Cardiac muscle cell (in vitro differentiated cells and primary cell): ENCODE data around the gene PDGFC. TPM values are rescaled to one million over a fixed set of nuclear protein-coding genes. Genes with fewer than 3 reads are reported as not detected.

Source experiments
- DNase-seq, 2 donors: peaks; one replicate each; pipeline versions ENCODE4 v3.0.0 to v3.0.0-alpha.2; 2010 to 2017; ENCODE audit warnings: low read depth in 1 of 2, low spot score in 1 of 2
- H3K27ac ChIP-seq: fragments of 200-600 bp; sonication (generic); 2 replicates; pipeline ENCODE4 v1.5.1; 2016
- H3K27me3 ChIP-seq: fragments of 200-600 bp; sonication (generic); 2 replicates; pipeline ENCODE4 v1.6.0; 2016; ENCODE audit warnings: control low read depth
- H3K36me3 ChIP-seq: fragments of 200-600 bp; sonication (generic); 2 replicates; pipeline ENCODE4 v1.5.1; 2016; ENCODE audit warnings: control low read depth
- H3K4me1 ChIP-seq: fragments of 200-600 bp; sonication (generic); 2 replicates; pipeline ENCODE4 v1.8.1; 2017; ENCODE audit warnings: low read depth, mild to moderate bottlenecking, mixed run types
- H3K4me3 ChIP-seq: fragments of 200-600 bp; sonication (generic); 2 replicates; pipeline ENCODE4 v1.5.1; 2016; ENCODE audit warnings: mild to moderate bottlenecking
- H3K9me3 ChIP-seq: fragments of 200-600 bp; sonication (generic); 2 replicates; pipeline ENCODE4 v1.5.1; 2017; ENCODE audit warnings: low read depth, mild to moderate bottlenecking, control low read depth
- polyA plus RNA-seq: library from polyadenylated mRNA; unstranded; fragments of >200 nt; fragmentation: Nextera tagmentation; extraction: Ambion mirVana; gene quantifications from 2 replicates; pipeline ENCODE4 v1.2.1, GENCODE V29; 2016
- total RNA-seq: library from RNA; depleted of rRNA; stranded (reverse); fragments of >200 nt; gene quantifications from 2 replicates; pipeline ENCODE4 v1.2.3, GENCODE V29; 2016
- TF ChIP-seq, protein P1 (sequence below): IDR thresholded peaks from 2 replicates; pipeline ENCODE4 v1.5.1; 2012; ENCODE audit warnings: low read depth, mild to moderate bottlenecking, low read length

PDGFC gene
- total and polyA plus RNA-seq, 2 experiments from 2014 or later, result 6.9 to 18.2 TPM

DNA sequence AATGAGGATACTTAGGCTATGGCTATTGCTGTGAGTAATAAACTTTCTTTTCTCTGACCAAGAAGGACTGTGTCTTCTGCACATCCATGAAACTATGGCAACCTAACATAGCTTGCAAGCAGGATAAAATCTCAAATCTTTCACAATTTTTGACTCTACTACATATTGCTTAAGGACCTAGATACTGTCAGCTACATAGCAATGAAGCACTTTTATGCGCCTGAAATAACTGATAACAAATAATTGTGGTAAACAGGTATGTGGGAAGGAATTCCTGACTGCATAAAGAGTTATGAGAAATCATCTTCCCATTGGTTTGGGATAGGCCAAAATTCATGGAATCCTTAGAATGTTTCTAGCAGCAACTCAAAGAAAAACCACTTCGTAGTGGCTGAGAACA lies 41.2 kb upstream of the PDGFC start:
- DNase-seq, result peak in 1 of 2 donors; percentile 72
- no peaks in the 10 kb centered on the region for H3K27me3 ChIP-seq
- H3K4me1 ChIP-seq, result no peaks in the 10 kb centered on the region
- H3K36me3 ChIP-seq, result no peaks in the 10 kb centered on the region
- TF ChIP-seq, protein P1, sequence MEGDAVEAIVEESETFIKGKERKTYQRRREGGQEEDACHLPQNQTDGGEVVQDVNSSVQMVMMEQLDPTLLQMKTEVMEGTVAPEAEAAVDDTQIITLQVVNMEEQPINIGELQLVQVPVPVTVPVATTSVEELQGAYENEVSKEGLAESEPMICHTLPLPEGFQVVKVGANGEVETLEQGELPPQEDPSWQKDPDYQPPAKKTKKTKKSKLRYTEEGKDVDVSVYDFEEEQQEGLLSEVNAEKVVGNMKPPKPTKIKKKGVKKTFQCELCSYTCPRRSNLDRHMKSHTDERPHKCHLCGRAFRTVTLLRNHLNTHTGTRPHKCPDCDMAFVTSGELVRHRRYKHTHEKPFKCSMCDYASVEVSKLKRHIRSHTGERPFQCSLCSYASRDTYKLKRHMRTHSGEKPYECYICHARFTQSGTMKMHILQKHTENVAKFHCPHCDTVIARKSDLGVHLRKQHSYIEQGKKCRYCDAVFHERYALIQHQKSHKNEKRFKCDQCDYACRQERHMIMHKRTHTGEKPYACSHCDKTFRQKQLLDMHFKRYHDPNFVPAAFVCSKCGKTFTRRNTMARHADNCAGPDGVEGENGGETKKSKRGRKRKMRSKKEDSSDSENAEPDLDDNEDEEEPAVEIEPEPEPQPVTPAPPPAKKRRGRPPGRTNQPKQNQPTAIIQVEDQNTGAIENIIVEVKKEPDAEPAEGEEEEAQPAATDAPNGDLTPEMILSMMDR, result no peak
- no peak overlapping the region for H3K27ac ChIP-seq
- H3K4me3 ChIP-seq, result no peak overlapping the region
- no peaks in the 10 kb centered on the region for H3K9me3 ChIP-seq

DNA sequence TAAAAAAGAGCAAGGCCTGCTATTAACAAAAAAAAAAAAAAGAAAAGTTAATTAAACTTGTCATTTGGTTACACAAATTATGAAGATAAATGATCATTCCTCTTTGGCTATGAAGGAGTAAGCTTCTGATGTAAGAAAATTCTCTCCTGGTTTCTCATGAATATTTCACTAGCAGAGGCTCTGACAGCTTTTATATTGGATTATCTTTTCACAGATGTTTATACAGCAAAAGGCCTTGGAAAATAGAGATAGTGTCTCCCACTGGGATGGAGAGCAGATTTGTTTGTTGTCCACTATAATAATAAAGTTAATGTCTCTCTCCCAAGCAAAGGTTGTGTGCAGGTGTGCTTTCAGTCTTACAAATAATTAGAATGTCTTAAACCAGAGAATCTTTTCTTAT lies 40.7 kb upstream of the PDGFC start:
- Histone ChIP-seq H3K27ac (no peak overlapping the region), H3K36me3 (no peaks in the 10 kb centered on the region), H3K9me3 (no peaks in the 10 kb centered on the region)

DNA sequence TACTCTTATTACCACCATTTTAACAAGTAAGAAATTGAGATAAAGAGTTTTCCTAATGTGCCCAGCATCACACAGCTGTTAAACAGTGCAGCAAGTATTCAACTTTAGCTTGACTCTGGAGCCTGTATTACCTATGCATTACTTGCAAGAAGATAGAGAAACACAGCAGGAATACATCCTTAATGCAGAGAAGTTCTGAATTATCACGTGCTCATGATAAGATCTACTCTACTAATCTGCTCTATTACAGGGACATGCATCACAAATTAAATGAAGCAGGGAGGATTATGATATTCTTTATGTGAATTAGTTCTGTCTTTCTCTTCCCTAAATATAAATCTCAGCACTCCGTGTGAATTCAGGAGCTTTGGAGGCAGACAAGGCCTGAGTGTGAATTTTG lies 39.0 kb upstream of the PDGFC start:
- H3K36me3 ChIP-seq, result no peaks in the 10 kb centered on the region
- no peak overlapping the region for H3K4me3 ChIP-seq
- no peaks in the 10 kb centered on the region for H3K27me3 ChIP-seq
- no peak for DNase-seq
- H3K27ac ChIP-seq, result no peak overlapping the region
- TF ChIP-seq, protein P1, result no peak
- no peaks in the 10 kb centered on the region for H3K9me3 ChIP-seq
- H3K4me1 ChIP-seq, result no peaks in the 10 kb centered on the region

More for the DNA sequence above, 40.7 kb upstream of the PDGFC start:
- Histone ChIP-seq H3K4me1 (no peaks in the 10 kb centered on the region), H3K27me3 (no peaks in the 10 kb centered on the region), H3K4me3 (no peak overlapping the region)
- DNase-seq, result no peak
- TF ChIP-seq, protein P1, result no peak

DNA sequence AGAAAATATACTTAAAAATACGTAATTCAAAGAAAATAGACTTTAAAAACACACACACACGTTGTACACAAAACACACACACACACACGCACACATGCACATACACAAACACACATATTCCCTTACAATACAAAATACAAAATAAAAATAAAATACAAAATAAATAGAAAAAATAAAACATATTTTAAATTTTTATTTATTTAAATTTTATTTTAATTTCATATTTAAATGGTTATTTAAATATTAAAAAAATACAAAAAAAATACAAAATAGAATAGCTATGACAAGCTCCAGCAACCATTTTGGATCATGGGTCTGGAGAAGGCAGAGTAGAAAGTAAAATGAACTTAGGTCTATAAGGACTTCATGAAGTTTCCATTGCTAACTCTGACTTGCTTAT lies 34.2 kb upstream of the PDGFC start:
- TF ChIP-seq, protein P1, result no peak
- DNase-seq, result no peak
- Histone ChIP-seq H3K4me1 (no peaks in the 10 kb centered on the region), H3K9me3 (no peaks in the 10 kb centered on the region), H3K4me3 (no peak overlapping the region), H3K27me3 (no peaks in the 10 kb centered on the region), H3K36me3 (no peaks in the 10 kb centered on the region), H3K27ac (no peak overlapping the region)

DNA sequence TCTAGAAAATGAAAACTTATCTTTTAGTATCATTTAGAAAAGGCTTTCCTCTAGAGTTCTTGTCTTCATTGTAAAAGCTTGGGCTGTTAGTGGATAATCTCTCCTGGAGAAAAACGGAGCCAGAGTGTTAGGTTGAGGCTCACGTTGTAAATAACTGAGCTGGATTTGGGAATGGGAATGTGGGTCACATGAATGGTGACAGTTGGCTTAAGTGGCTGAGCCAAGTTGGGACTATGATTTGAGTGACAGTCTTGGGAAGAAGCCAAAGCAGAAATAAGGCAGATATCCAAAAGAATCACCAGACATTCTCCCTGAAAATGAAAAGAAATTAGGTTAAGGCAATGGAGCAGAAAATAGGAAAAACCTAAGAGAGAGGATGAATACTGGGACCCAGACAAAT lies 33.6 kb upstream of the PDGFC start:
- Histone ChIP-seq H3K9me3 (no peaks in the 10 kb centered on the region), H3K36me3 (no peaks in the 10 kb centered on the region), H3K27ac (no peak overlapping the region), H3K4me1 (no peaks in the 10 kb centered on the region), H3K4me3 (no peak overlapping the region), H3K27me3 (no peaks in the 10 kb centered on the region)
- TF ChIP-seq, protein P1, result no peak
- DNase-seq, result no peak
